SU-DHL-6 (cell line): ENCODE results near the gene SLC9A1.

Experiments used
- CTCF ChIP-seq: fragments of 200-600 bp; sonication (generic); IDR thresholded peaks from one replicate; pipeline ENCODE4 v1.5.1; 2017; ENCODE audit warnings: antibody characterized with exemption, mild to moderate bottlenecking, low read length, moderate library complexity; ENCODE audit not compliant: insufficient read depth, poor library complexity, severe bottlenecking
- EZH2phosphoT487 ChIP-seq: fragments of 200-600 bp; sonication (generic), shearing (Covaris generic); conservative IDR thresholded peaks from 2 replicates; pipeline ENCODE4 v1.6.1; 2018; ENCODE audit warnings: mild to moderate bottlenecking, antibody characterized with exemption, low read length, moderate library complexity, mixed read lengths

- no peak for TF ChIP-seq CTCF
- no peak for TF ChIP-seq EZH2phosphoT487
Observed at GRCh38 chr1:27070390-27071048, 84.4 kb downstream of the SLC9A1 start.
